Activated CD4-positive, CD25-positive, alpha-beta regulatory T cell treated with anti-CD3 and anti-CD28 coated beads, Interleukin-2, amount 50 U/mL, for 72 hours (primary cell): ENCODE measurements around the gene CAPN12.

Experiments
- DNase-seq: peaks from one replicate; pipeline ENCODE4 v3.0.0; 2021

The CAPN12 gene

DNA sequence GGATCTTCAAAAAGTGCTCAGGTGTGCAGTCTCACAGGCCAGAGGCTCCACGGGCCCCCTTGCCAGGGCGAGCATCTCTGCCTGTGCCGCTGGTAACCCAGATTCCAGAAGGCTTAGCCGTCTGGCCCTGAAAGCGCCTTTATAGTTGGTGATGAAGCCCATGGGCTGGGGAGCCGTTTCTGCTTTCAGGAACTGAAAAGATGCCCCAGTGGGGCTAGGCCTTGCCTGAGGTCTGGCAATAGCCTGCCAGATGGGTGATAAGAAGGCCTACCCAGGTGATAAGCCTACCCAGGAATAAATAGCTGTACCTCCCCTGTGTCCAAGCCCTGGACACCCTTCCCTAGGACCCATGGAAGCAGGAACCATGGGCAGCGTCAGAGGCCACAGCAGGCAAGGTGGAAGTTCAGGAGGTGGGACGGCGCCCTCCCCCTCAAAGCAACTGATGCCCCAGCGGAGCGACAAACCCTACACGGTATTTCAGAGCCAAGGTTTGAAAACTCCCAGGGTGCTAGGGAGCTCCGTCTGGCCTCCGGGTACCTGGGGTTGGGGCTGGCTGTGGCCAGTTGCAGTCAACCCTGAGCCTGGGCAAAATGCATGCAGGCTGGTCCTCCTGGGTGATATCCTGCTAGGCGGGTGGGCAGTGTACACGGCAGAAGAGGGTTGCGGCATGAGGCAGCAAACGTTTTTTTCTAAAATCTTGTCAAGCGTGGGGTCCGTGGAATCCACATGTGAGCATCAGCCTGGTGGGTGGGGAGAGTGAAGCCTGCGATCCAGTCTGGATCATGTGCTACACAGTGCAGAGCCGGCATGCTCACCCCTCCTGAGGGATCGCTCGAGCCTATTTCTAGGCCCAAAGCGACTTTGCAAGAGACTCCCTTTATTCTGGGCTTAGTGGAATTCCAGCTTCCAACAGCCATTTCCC lies 51.6 kb downstream of the CAPN12 start:
- DNase-seq, result no peak

DNA sequence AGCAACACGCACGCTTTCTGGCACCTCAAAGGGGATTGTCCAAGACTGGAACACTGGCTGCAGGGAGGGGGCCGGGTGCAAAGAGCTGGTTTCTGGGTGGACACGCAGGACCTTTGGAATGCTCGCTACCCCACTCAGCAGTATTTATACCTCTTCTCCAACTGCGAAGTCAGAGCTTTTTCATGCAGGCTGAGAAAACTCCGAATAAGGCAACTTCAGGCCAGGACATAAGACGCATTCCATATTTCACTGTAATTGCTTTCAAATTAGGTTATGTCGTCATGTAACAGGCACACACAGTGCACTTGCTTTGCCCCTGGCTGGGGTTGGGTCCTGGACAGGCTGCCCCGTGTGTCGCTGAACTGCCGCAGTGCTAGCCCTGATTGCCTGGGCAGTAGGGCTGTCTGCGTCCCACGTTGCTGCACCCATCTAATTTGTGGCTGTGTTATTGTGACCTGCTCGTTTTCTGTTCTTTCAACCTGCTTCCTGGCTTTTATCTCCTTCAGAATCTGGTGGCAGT lies 52.3 kb downstream of the CAPN12 start:
- no peak for DNase-seq

- DNase-seq, result no peak
These were observed 53.4 kb downstream of the CAPN12 start for GRCh38 chr19:38690832-38691231.

- DNase-seq, result no peak
These were observed 54.1 kb downstream of the CAPN12 start for GRCh38 chr19:38690146-38690545.

- no peak for DNase-seq
These were observed 56.4 kb downstream of the CAPN12 start for GRCh38 chr19:38687837-38688378.

DNA sequence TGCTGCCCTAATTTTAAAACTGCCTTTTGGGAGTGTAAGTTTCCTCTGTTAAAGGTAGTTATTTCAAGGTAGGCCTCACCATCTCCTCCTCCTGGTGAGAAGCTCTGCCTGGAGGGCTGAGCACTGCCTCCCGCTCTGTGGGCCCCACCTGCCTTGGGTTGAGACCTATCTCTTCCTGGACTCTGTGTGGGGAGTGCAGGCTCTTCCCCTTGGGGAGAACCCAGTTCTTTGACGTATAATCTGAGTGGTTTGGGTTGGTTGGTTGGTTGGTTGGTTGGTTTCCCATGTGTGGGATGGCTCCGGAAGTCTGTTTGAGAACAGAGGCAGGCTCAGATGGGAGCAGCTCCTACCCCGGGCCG lies 57.8 kb downstream of the CAPN12 start:
- DNase-seq, result no peak

GRCh38 chr19:38685666-38686529 lies 58.4 kb downstream of the CAPN12 start:
- DNase-seq, result no peak

GRCh38 chr19:38684862-38685665 lies 59.2 kb downstream of the CAPN12 start:
- DNase-seq, result no peak

- no peak for DNase-seq
These were observed 60.0 kb downstream of the CAPN12 start for GRCh38 chr19:38684078-38684861.

DNA sequence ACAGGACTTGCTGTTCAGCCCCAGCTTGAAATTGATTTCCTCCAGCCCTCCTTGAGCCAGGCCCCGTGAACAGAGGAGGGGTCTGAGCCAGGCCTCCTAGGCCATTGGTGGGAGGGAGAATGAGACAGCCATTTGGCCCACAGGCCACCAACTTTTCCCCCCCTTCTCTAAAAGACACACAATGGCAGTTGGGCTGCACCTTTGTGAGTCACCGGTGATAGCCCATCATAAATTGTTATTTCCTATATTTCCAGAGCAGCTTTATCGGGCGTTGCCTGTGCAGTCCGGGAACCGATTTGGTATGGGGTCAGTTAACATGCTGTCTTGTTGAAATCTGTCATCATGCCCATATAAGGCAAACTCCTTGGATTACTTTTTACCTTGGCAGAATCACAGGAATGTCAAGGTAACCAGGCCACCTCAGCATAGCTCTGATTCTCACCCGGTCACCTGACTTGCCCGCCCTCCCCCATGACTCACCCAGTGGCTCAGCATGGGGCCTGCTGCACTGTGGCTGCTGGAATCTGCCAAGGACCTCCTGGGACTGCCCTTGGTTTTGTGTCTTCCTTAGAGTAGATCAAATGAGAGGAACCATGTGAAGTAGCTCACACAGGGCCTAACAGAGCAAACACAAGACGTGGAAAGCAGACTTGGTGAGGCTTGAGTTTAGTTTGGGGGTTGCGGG lies 60.7 kb downstream of the CAPN12 start:
- peak; percentile 62 for DNase-seq

DNA sequence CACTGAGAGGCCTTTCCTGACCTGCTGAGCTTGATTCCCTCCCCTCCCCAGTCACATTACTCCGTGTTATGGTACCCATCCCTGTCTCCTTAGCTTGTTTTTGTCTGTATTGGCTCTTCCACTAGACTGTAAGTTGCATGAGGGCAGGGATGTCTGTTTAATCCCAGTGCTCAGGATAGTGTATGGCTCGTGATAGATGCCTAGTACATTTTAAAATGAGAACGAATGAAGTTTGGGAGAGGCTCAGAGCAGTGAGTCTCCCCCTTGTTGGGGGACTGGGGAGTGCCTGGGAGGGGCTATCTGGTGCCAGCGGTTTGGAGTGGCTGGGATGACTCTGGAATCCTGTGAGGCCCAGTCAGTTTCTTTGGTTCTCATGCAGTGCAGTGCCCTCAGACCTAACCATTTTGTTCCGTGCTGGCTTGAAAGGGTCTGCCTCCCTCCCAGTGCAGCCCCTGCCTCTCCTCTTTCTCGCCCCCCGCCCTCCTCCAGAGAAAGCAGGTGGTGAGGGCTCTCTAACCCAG lies 61.3 kb downstream of the CAPN12 start:
- DNase-seq, result no peak

DNA sequence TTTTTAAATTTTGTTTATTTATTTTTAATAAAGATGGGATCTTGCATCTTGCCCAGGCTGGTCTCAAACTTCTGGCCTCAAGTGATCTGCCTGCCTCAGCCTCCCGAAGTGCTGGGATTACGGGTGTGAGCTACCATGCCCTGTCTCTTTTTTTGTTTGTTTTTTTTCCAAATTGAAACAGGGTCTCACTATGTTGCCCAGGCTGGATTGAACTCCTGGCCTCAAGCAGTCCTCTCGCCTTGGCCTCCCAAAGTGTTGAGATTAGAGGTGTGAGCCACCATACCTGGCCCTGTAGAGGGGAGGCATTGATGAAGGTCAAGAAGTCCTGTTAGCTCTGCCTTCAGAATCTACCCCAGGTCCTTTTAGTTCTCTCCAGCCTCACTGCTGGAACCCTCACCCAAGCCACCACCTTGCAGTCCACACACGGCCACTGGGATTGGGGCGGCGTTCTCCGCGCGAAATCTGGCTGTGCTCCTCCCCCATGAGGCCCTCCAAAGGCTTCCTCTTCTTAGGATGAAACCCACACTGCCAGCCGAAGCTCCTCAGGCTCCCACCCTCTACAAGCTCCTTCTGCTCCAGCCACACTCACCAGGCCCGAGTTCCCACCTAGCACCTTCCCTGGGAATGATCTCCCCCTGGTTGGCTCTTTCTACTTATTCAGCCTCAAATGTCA lies 61.9 kb downstream of the CAPN12 start:
- DNase-seq, result no peak
